Prostate gland (tissue), 2 donors: ENCODE results near the gene TXLNG. TPM values are rescaled to one million over a fixed set of nuclear protein-coding genes. Genes with fewer than 3 reads are reported as not detected.

Experiments
- DNase-seq: peaks from one replicate; pipeline ENCODE4 v3.0.0-alpha.2; 2019; ENCODE audit warnings: low spot score
- H3K27ac ChIP-seq, 2 donors: fragments of 200-600 bp; sonication (generic); 2 replicates each; pipeline ENCODE4 v1.5.1; 2017 to 2019
- H3K27me3 ChIP-seq: fragments of 200-600 bp; sonication (generic); replicated peaks from 2 replicates; pipeline ENCODE4 v1.5.1; 2019; ENCODE audit not compliant: insufficient read depth
- H3K36me3 ChIP-seq, 2 donors: fragments of 200-600 bp; sonication (generic); 1 replicate in 1 of 2; 2 replicates in 1 of 2; pipeline versions ENCODE4 v1.5.1 to v1.8.1; 2017 to 2019
- H3K4me1 ChIP-seq: fragments of 200-600 bp; sonication (generic); replicated peaks from 2 replicates; pipeline ENCODE4 v1.5.1; 2019
- H3K4me3 ChIP-seq, 2 donors: fragments of 200-600 bp; sonication (generic); 2 replicates each; pipeline ENCODE4 v1.5.1; 2017 to 2019
- H3K9me3 ChIP-seq: fragments of 200-600 bp; sonication (generic); 2 replicates; pipeline ENCODE4 v1.5.1; 2017
- CTCF ChIP-seq, 4 experiments: fragments of 200-600 bp in 2 of 4; fragments of 450-650 bp in 2 of 4; sonication (generic) in 2 of 4; IDR thresholded peaks; 1 replicate in 3 of 4; 2 replicates in 1 of 4; pipeline ENCODE4 v1.5.1; 2016 to 2019; ENCODE audit warnings: antibody characterized with exemption in 4 of 4, mild to moderate bottlenecking in 2 of 4, moderate library complexity in 2 of 4
- POLR2A ChIP-seq: fragments of 450-650 bp; IDR thresholded peaks from one replicate; pipeline ENCODE4 v1.6.1; 2016; ENCODE audit warnings: antibody characterized with exemption, mild to moderate bottlenecking
- POLR2AphosphoS5 ChIP-seq: sonication (generic); formaldehyde crosslinking; IDR thresholded peaks from one replicate; pipeline ENCODE4 v1.6.1; 2017; ENCODE audit warnings: antibody characterized with exemption
- WGBS: methylation state at CpG from one replicate; pipeline ENCODE4 v1.1.5; 2018; 5-methylcytosine and 5-hydroxymethylcytosine counted together
- intact Hi-C: fragments of 100-400 bp; cut with DNase I; formaldehyde crosslinking; loops from one replicate; pipeline ENCODE4 v1.14.2; 2022
- total RNA-seq, 2 donors: library from RNA; depleted of rRNA; stranded (reverse); fragments of >200 nt; gene quantifications; one replicate each; pipeline ENCODE4 v1.1.0, GENCODE V29; 2016

TXLNG gene
- total RNA-seq, 2 donors from 2014 or later = 8.6 to 12.8 TPM

GRCh38 chrX:16745659-16746058 is 40.6 kb upstream of the TXLNG start:
- Histone ChIP-seq H3K27me3 (no peaks in the 10 kb centered on the region), H3K4me3 (no peak overlapping the region), H3K27ac (no peak overlapping the region), H3K36me3 (no peaks in the 10 kb centered on the region), H3K4me1 (no peaks in the 10 kb centered on the region), H3K9me3 (no peaks in the 10 kb centered on the region)
- no peak for DNase-seq
- TF ChIP-seq POLR2A (no peak), CTCF (IDR thresholded peaks at IDR 0.05) (no peak), POLR2AphosphoS5 (no peak)
- 76% methylated on average over 5 of the region's 5 CpGs for WGBS
- intact Hi-C loops = no loop called here

GRCh38 chrX:16748425-16748824 is 37.8 kb upstream of the TXLNG start:
- H3K4me3 ChIP-seq = no peak overlapping the region
- no peaks in the 10 kb centered on the region for H3K9me3 ChIP-seq
- H3K27me3 ChIP-seq = no peaks in the 10 kb centered on the region
- no peaks in the 10 kb centered on the region for H3K36me3 ChIP-seq
- intact Hi-C loops = no loop called here
- H3K27ac ChIP-seq = no peak overlapping the region
- TF ChIP-seq POLR2AphosphoS5 (no peak), CTCF (IDR thresholded peaks at IDR 0.05) (no peak), POLR2A (no peak)
- no peaks in the 10 kb centered on the region for H3K4me1 ChIP-seq
- no peak for DNase-seq
- 95% methylated on average over 5 of the region's 5 CpGs for WGBS

GRCh38 chrX:16750136-16750535 is 36.1 kb upstream of the TXLNG start:
- Histone ChIP-seq H3K4me3 (no peak overlapping the region), H3K36me3 (no peaks in the 10 kb centered on the region), H3K27me3 (no peaks in the 10 kb centered on the region), H3K4me1 (no peaks in the 10 kb centered on the region), H3K27ac (no peak overlapping the region), H3K9me3 (no peaks in the 10 kb centered on the region)
- no peak for DNase-seq
- 92% methylated on average over 7 of the region's 7 CpGs for WGBS
- intact Hi-C loops = no loop called here
- TF ChIP-seq POLR2A = no peak
- no peak for TF ChIP-seq CTCF (IDR thresholded peaks at IDR 0.05)
- no peak for TF ChIP-seq POLR2AphosphoS5

GRCh38 chrX:16754019-16754418 is 32.2 kb upstream of the TXLNG start:
- no peaks in the 10 kb centered on the region for H3K27me3 ChIP-seq

More at GRCh38 chrX:16754019-16754418, 32.2 kb upstream of the TXLNG start:
- Histone ChIP-seq H3K9me3 (no peaks in the 10 kb centered on the region), H3K36me3 (no peaks in the 10 kb centered on the region), H3K4me1 (no peaks in the 10 kb centered on the region), H3K27ac (no peak overlapping the region), H3K4me3 (no peak overlapping the region)
- no peak for DNase-seq
- no peak for TF ChIP-seq CTCF (IDR thresholded peaks at IDR 0.05)
- TF ChIP-seq POLR2A = no peak
- no peak for TF ChIP-seq POLR2AphosphoS5
- WGBS = 95% methylated on average over 2 of the region's 2 CpGs
- intact Hi-C loops = no loop called here
